Left ventricle myocardium inferior (tissue), 1 donor: ENCODE data around the gene RNF34. TPM values are rescaled to one million over a fixed set of nuclear protein-coding genes. Genes with fewer than 3 reads are reported as not detected.

Experiments
- DNase-seq: peaks from one replicate; pipeline ENCODE4 v3.0.0-alpha.2; 2020
- H3K27ac ChIP-seq: fragments of 200-600 bp; replicated peaks from 2 replicates; pipeline ENCODE4 v1.8.0; 2021
- H3K27me3 ChIP-seq: fragments of 200-600 bp; 2 replicates; pipeline ENCODE4 v1.8.0; 2021; ENCODE audit warnings: low read depth
- H3K36me3 ChIP-seq: fragments of 200-600 bp; 2 replicates; pipeline ENCODE4 v1.8.0; 2021
- H3K4me1 ChIP-seq: fragments of 200-600 bp; 2 replicates; pipeline ENCODE4 v1.8.0; 2021
- H3K4me3 ChIP-seq: fragments of 200-600 bp; 2 replicates; pipeline ENCODE4 v1.8.0; 2021; ENCODE audit warnings: mild to moderate bottlenecking, moderate library complexity
- H3K9me3 ChIP-seq: fragments of 200-600 bp; replicated peaks from 2 replicates; pipeline ENCODE4 v1.8.0; 2021
- CTCF ChIP-seq: fragments of 200-600 bp; IDR thresholded peaks from 2 replicates; pipeline ENCODE4 v1.8.0; 2021; ENCODE audit warnings: antibody characterized with exemption, mild to moderate bottlenecking, borderline replicate concordance
- intact Hi-C: fragments of 100-400 bp; cut with micrococcal nuclease; formaldehyde crosslinking; loops from one replicate; pipeline ENCODE4 v1.11.0; 2022
- total RNA-seq: library from RNA; stranded (reverse); fragmentation: NEBNext Ultra II Directional; extraction: Animal tissue kit (Norgen Biotek cat#: 25700); gene quantifications from one replicate; pipeline ENCODE4 v1.2.1, GENCODE V29; 2021
- donor health status: DM: no; HTN: yes; CAD: no; lungs with severe emphysema.

The RNF34 gene
- total RNA-seq, 1 donor from 2014 or later = 22.4 TPM

- Histone ChIP-seq H3K27me3 (no peaks in the 10 kb centered on the region), H3K36me3 (peaks cover 77% of the 10 kb centered on the region), H3K4me3 (no peak overlapping the region), H3K4me1 (no peaks in the 10 kb centered on the region), H3K9me3 (no peaks in the 10 kb centered on the region), H3K27ac (no peak overlapping the region)
- TF ChIP-seq CTCF = no peak
- no peak for DNase-seq
- intact Hi-C loops = no loop called here
Measured at GRCh38 chr12:121432740-121433480, 33.0 kb downstream of the RNF34 start.

- no peak for TF ChIP-seq CTCF
- Histone ChIP-seq H3K27ac (no peak overlapping the region), H3K9me3 (no peaks in the 10 kb centered on the region), H3K4me3 (no peak overlapping the region), H3K27me3 (no peaks in the 10 kb centered on the region), H3K36me3 (peaks cover 77% of the 10 kb centered on the region), H3K4me1 (no peaks in the 10 kb centered on the region)
- DNase-seq = no peak
- intact Hi-C loops = no loop called here
Measured at GRCh38 chr12:121436706-121437105, 36.8 kb downstream of the RNF34 start.

- Histone ChIP-seq H3K27me3 (no peaks in the 10 kb centered on the region), H3K9me3 (no peaks in the 10 kb centered on the region), H3K27ac (no peak overlapping the region), H3K4me1 (peaks cover 9% of the 10 kb centered on the region), H3K36me3 (peaks cover 82% of the 10 kb centered on the region), H3K4me3 (no peak overlapping the region)
- intact Hi-C loops = no loop called here
- no peak for DNase-seq
- TF ChIP-seq CTCF = no peak
Measured at GRCh38 chr12:121438905-121439304, 39.0 kb downstream of the RNF34 start.

- H3K27ac ChIP-seq = no peak overlapping the region
- no peak overlapping the region for H3K4me3 ChIP-seq
- no peak for DNase-seq
- no peak for TF ChIP-seq CTCF
- no peaks in the 10 kb centered on the region for H3K27me3 ChIP-seq
- intact Hi-C loops = loop anchor here (10.0 kb wide), 1 partner anchor 105 kb away; no protein-coding TSS in a partner anchor
- no peaks in the 10 kb centered on the region for H3K9me3 ChIP-seq
- peaks cover 78% of the 10 kb centered on the region for H3K36me3 ChIP-seq
- peaks cover 9% of the 10 kb centered on the region for H3K4me1 ChIP-seq
Measured at GRCh38 chr12:121439715-121440114, 39.8 kb downstream of the RNF34 start.

GRCh38 chr12:121440768-121441167 is 40.9 kb downstream of the RNF34 start:
- TF ChIP-seq CTCF = no peak
- Histone ChIP-seq H3K4me3 (no peak overlapping the region), H3K27me3 (no peaks in the 10 kb centered on the region), H3K36me3 (peaks cover 72% of the 10 kb centered on the region), H3K27ac (no peak overlapping the region), H3K4me1 (peaks cover 9% of the 10 kb centered on the region), H3K9me3 (no peaks in the 10 kb centered on the region)
- intact Hi-C loops = loop anchor here (10.0 kb wide), 1 partner anchor 106 kb away; no protein-coding TSS in a partner anchor
- no peak for DNase-seq
